Gastrocnemius medialis (tissue), 4 donors: Measurements from ENCODE around the gene DDX41. TPM values are rescaled to one million over a fixed set of nuclear protein-coding genes. Genes with fewer than 3 reads are reported as not detected.
A peak's percentile ranks its signal among the peaks of the same experiment; 100 is the strongest.

ENCODE experiments used
- ATAC-seq, 2 donors: fragments of 150-250 bp; one replicate each; pipeline ENCODE4 v1.9.1; 2016
- DNase-seq, 2 donors: peaks; one replicate each; pipeline ENCODE4 v3.0.0-alpha.2; 2019
- H3K27ac ChIP-seq, 4 donors: fragments of 200-600 bp; sonication (generic); 1 replicate in 1 of 4; 2 replicates in 3 of 4; pipeline ENCODE4 v1.5.1; 2016 to 2018; ENCODE audit warnings: mild to moderate bottlenecking in 2 of 4, moderate library complexity in 1 of 4
- H3K27me3 ChIP-seq, 3 donors: fragments of 200-600 bp; sonication (generic) in 2 of 3; 1 replicate in 1 of 3; 2 replicates in 2 of 3; pipeline versions ENCODE4 v1.5.1 to v1.6.0; 2016 to 2019; ENCODE audit warnings: mild to moderate bottlenecking in 1 of 3, moderate library complexity in 1 of 3
- H3K36me3 ChIP-seq, 2 donors: fragments of 200-600 bp; sonication (generic) in 1 of 2; one replicate each; pipeline ENCODE4 v1.5.1; 2017 to 2018
- H3K4me1 ChIP-seq, 2 donors: fragments of 200-600 bp; sonication (generic) in 1 of 2; one replicate each; pipeline ENCODE4 v1.5.1; 2016 to 2017; ENCODE audit warnings: mild to moderate bottlenecking in 2 of 2
- H3K4me3 ChIP-seq, 4 donors: fragments of 200-600 bp; sonication (generic) in 3 of 4; 1 replicate in 1 of 4; 2 replicates in 3 of 4; pipeline ENCODE4 v1.5.1; 2016 to 2019; ENCODE audit warnings: mild to moderate bottlenecking in 2 of 4
- H3K9me3 ChIP-seq, 3 donors: fragments of 200-600 bp; sonication (generic) in 2 of 3; 1 replicate in 1 of 3; 2 replicates in 2 of 3; pipeline ENCODE4 v1.5.1; 2016 to 2019
- POLR2A ChIP-seq, 2 donors: fragments of 450-650 bp; IDR thresholded peaks; one replicate each; pipeline ENCODE4 v1.6.1; 2017; ENCODE audit warnings: antibody characterized with exemption in 2 of 2, mild to moderate bottlenecking in 2 of 2, moderate library complexity in 2 of 2
- in situ Hi-C, 4 donors: fragments of 200-750 bp; cut with MboI; loops; one replicate each; pipeline versions ENCODE4 v1.15.0 to v1.8.0; 2017; ENCODE audit warnings: low sequenced_read_pairs in 4 of 4
- intact Hi-C: fragments of 100-400 bp; cut with DNase I; formaldehyde crosslinking; loops from one replicate; pipeline ENCODE4 v1.15.1; 2023; ENCODE audit warnings: low total_unique reads
- total RNA-seq, 4 donors: library from RNA; depleted of rRNA; stranded (reverse); fragments of >200 nt; gene quantifications; one replicate each; pipeline versions ENCODE4 v1.1.0 to v1.2.3, GENCODE V29; 2016
- TF ChIP-seq, protein P1 (sequence below), 5 experiments: fragments of 450-650 bp in 3 of 5; fragments of 200-600 bp in 2 of 5; sonication (generic) in 2 of 5; IDR thresholded peaks in 4 of 5; conservative IDR thresholded peaks in 1 of 5; 1 replicate in 4 of 5; 2 replicates in 1 of 5; pipeline ENCODE4 v1.5.1; 2016 to 2019; ENCODE audit warnings: antibody characterized with exemption in 5 of 5, mild to moderate bottlenecking in 3 of 5, moderate library complexity in 3 of 5

The DDX41 gene
- total RNA-seq, 4 donors from 2014 or later: 47.1 to 105 (median 62.3) TPM

DNA sequence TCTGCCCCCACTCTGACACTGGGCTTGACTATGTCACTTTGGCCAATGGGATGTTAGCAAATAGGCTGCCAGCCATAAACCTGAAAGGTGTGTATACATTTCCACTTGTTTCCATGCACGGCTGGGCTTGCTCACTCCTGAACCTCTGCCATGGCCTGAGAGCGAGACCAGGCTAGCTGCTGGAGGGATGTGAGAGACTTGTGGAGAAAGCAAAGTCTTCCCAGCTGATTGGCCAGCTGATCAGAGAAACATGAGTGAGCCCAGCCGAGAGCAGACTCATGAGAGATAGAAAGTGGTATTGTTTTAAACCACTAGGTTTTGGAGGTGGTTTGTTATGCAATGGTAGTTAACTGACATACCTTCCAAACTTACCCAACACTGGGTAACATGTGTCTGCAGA lies 23.7 kb upstream of the DDX41 start:
- peaks cover 75 to 89% of the 10 kb centered on the region in 2 donors for H3K4me1 ChIP-seq
- DNase-seq (no peak), ATAC-seq (no peak)
- intact Hi-C loops: loop anchor here (10.0 kb wide), 1 partner anchor 1156 kb away; the partner anchor contains the start of genes HIGD2A and NOP16
- no peak overlapping the region for H3K4me3 ChIP-seq
- H3K9me3 ChIP-seq: no peaks in the 10 kb centered on the region
- H3K36me3 ChIP-seq: peaks cover 0 to 14% of the 10 kb centered on the region in 2 donors
- no peaks in the 10 kb centered on the region for H3K27me3 ChIP-seq
- TF ChIP-seq, protein P1, sequence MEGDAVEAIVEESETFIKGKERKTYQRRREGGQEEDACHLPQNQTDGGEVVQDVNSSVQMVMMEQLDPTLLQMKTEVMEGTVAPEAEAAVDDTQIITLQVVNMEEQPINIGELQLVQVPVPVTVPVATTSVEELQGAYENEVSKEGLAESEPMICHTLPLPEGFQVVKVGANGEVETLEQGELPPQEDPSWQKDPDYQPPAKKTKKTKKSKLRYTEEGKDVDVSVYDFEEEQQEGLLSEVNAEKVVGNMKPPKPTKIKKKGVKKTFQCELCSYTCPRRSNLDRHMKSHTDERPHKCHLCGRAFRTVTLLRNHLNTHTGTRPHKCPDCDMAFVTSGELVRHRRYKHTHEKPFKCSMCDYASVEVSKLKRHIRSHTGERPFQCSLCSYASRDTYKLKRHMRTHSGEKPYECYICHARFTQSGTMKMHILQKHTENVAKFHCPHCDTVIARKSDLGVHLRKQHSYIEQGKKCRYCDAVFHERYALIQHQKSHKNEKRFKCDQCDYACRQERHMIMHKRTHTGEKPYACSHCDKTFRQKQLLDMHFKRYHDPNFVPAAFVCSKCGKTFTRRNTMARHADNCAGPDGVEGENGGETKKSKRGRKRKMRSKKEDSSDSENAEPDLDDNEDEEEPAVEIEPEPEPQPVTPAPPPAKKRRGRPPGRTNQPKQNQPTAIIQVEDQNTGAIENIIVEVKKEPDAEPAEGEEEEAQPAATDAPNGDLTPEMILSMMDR (IDR thresholded peaks at IDR 0.05 in 4 of 5, conservative IDR thresholded peaks at IDR 0.05 in 1 of 5): no peak
- no peak for TF ChIP-seq POLR2A (IDR thresholded peaks at IDR 0.05)
- peak overlapping the region; percentile 76 to 95 (median 80) for H3K27ac ChIP-seq
- in situ Hi-C loops: no loop called here

DNA sequence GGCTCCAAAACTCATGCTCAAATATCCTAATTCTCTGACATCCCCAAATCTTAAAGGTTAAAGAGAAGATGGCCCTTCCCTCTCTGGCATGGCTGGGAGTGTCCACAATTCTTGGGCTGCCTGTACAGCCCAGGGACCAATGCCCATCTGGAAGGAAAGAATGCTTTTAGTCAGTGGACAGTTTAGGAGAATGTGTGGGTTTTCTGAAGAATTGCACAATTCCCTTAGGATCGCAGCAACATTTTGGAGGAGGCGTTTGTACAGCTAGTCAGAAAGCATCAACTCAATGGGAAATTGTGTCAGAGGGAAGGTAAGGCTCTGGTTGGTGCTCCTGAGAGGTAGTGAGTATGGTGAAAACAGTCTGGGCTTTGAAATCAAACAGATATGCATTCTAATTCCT lies 22.6 kb upstream of the DDX41 start:
- no peak for DNase-seq
- peak; percentile 15 to 18 for ATAC-seq
- intact Hi-C loops: loop anchor here (2.0 kb wide), 1 partner anchor 23 kb away; the partner anchor contains the start of gene DDX41
- in situ Hi-C loops: no loop called here
- no peaks in the 10 kb centered on the region for H3K27me3 ChIP-seq
- peaks cover 79 to 90% of the 10 kb centered on the region in 2 donors for H3K4me1 ChIP-seq
- H3K27ac ChIP-seq: peak overlapping the region; percentile 76 to 95 (median 80)
- H3K4me3 ChIP-seq: no peak overlapping the region
- peaks cover 0 to 14% of the 10 kb centered on the region in 2 donors for H3K36me3 ChIP-seq
- H3K9me3 ChIP-seq: no peaks in the 10 kb centered on the region
- TF ChIP-seq POLR2A (IDR thresholded peaks at IDR 0.05): no peak
- TF ChIP-seq, protein P1 (IDR thresholded peaks at IDR 0.05 in 4 of 5, conservative IDR thresholded peaks at IDR 0.05 in 1 of 5): no peak

DNA sequence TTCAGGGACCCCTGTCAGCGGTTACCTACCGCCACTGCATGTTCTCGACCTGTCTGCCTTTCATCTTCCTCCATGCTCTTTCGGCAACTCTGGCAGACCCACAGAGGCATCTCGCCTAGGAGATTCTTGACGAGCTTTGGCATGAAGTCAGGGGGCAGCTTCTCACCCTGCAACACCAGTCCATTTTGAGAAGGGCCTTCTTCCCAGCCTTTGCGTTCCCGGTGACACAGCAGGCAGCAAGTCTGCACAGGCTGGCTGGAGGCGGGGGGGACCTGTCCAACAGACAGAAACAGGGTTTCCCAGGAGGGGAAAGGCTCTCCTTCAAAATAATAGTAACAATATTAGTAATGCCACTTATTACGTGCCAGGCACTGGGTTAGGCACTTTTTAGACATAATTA lies 22.1 kb upstream of the DDX41 start:
- Histone ChIP-seq H3K4me1 (peaks cover 79 to 87% of the 10 kb centered on the region in 2 donors), H3K4me3 (no peak overlapping the region), H3K9me3 (no peaks in the 10 kb centered on the region), H3K27ac (peak overlapping the region; percentile 76 to 95 (median 80)), H3K36me3 (peaks cover 0 to 14% of the 10 kb centered on the region in 2 donors), H3K27me3 (no peaks in the 10 kb centered on the region)
- ATAC-seq: peak; percentile 71 to 81
- peak; percentile 57 to 87 for DNase-seq
- in situ Hi-C loops: no loop called here
- intact Hi-C loops: loop anchor here (2.0 kb wide), 1 partner anchor 22 kb away; the partner anchor contains the start of gene DDX41
- TF ChIP-seq, protein P1 (IDR thresholded peaks at IDR 0.05 in 4 of 5, conservative IDR thresholded peaks at IDR 0.05 in 1 of 5): no peak
- no peak for TF ChIP-seq POLR2A (IDR thresholded peaks at IDR 0.05)

DNA sequence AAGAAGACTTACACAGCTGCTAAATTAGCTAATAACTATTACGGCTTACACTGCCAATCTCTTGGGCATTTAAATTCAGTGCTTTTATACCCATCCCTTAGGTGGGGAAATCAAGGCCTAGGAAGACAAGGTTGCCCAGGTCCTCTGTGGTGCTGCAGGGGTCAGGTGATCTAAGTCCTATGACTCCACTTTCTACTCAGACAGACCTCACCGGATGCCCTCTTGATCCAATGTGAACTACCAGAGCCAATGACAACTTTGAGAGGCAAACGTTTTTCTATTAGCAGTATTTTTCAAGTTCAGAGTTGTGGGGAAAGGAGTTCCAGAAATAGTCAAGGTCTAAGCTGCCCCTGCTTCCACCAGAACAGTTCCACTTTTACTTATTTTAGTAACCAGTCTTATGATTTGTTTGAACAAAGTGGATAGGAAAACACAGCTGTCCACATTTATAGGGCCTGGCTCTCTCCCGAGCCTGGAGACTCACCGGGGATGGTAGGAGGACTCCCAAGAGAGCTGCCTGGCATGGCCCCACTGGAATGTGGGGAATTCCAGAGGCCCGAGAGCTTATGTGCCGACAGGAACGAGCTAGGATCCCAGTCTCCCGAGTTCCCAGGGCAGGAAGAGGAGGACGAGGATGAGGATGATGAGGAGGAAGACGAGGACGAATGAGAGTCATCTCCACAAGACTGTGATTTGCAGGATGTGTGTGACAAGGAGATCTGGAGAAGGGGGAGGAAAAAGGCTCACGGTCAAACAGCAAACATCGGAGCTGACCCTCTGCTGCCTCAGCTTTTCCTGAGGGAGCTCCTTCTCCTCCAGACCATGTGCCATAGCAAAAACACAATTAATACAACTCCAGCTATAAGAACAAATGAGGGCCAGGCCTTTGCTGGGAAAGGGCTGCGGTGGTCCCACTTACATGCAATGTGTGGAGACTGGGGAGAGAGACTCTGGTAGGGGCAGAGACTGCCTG lies 20.9 kb upstream of the DDX41 start:
- no peaks in the 10 kb centered on the region for H3K27me3 ChIP-seq
- no peak overlapping the region for H3K4me3 ChIP-seq
- H3K9me3 ChIP-seq: no peaks in the 10 kb centered on the region
- intact Hi-C loops: loop anchor here (2.0 kb wide), 1 partner anchor 21 kb away; the partner anchor contains the start of gene DDX41
- peaks cover 0 to 17% of the 10 kb centered on the region in 2 donors for H3K36me3 ChIP-seq
- H3K4me1 ChIP-seq: peaks cover 72 to 79% of the 10 kb centered on the region in 2 donors
- in situ Hi-C loops: no loop called here
- TF ChIP-seq, protein P1 (IDR thresholded peaks at IDR 0.05 in 4 of 5, conservative IDR thresholded peaks at IDR 0.05 in 1 of 5): no peak
- no peak for TF ChIP-seq POLR2A (IDR thresholded peaks at IDR 0.05)
- H3K27ac ChIP-seq: peak overlapping the region; percentile 76 to 95 (median 80)
- DNase-seq: peak in 1 of 2 donors; percentile 64
- peak; percentile 50 to 57 for ATAC-seq
